ENCODE results near the gene RND3. TPM values are rescaled to one million over a fixed set of nuclear protein-coding genes. Genes with fewer than 3 reads are reported as not detected.

The RND3 gene
- total and polyA plus RNA-seq, 9 of the 15 experiments (the other 6 are each of a cell fraction or from before 2014, with no cell fraction given) = 0.22 to 0.64 (median 0.29) TPM; not detected in 4

DNA sequence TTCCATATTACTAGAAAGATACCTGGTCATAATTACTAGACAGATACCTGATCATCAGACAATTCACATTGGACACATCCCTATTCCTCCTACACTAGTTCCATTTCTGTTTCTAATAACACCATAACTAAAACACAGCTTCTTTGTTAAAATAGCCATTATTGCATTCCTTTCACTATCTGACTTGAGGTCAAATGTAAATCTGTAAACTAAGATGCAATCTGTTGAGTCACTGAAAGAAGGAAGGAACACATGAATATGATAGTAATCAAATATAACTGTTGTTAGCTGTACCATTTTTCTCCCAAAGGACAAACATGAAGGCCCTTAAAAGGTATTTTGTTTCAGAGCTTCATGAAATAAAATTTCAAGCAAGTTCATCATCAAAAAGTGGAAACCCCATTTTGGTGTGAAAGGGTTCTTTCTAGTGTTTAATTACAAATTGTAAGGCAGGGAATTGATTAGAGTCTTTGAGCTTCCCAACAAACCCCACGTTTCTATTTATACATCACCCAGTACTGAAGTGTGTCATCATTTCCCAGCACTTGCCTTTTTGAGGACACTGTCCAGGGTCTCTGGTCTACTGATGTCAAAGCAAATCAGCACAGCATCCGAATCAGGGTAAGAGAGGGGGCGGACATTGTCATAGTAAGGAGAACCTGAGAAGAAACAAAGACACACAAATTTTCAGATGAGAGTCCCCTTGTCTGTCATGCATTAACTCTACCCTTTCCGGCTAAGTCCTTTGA is 13.0 kb downstream of the RND3 start:
- FAIRE-seq = no peak
- TF ChIP-seq FOSL1 (tag; conservative IDR thresholded peaks at IDR 0.05) = no peak
- TF ChIP-seq TRIM24 (IDR thresholded peaks at IDR 0.05) = no peak
- TF ChIP-seq, protein P1, sequence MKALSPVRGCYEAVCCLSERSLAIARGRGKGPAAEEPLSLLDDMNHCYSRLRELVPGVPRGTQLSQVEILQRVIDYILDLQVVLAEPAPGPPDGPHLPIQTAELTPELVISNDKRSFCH (CRISPR knock-in tag; IDR thresholded peaks at IDR 0.05) = no peak
- TF ChIP-seq, protein P1 (tag; IDR thresholded peaks at IDR 0.05) = no peak
- no peak for TF ChIP-seq EP400 (IDR thresholded peaks at IDR 0.05)
- no peak for TF ChIP-seq FOXJ3 (CRISPR knock-in tag; IDR thresholded peaks at IDR 0.05)
- no peak for TF ChIP-seq NFIX (CRISPR knock-in tag; IDR thresholded peaks at IDR 0.05; ENCODE audit: low read depth)
- no peak for TF ChIP-seq TEAD1 (CRISPR knock-in tag; IDR thresholded peaks at IDR 0.05)
- TF ChIP-seq SNRNP70 (optimal IDR thresholded peaks at IDR 0.05; ENCODE audit: low read depth, low read length) = no peak
- no peak for TF ChIP-seq MTF1 (CRISPR knock-in tag; IDR thresholded peaks at IDR 0.05; ENCODE audit: borderline replicate concordance)
- TF ChIP-seq, protein P2, sequence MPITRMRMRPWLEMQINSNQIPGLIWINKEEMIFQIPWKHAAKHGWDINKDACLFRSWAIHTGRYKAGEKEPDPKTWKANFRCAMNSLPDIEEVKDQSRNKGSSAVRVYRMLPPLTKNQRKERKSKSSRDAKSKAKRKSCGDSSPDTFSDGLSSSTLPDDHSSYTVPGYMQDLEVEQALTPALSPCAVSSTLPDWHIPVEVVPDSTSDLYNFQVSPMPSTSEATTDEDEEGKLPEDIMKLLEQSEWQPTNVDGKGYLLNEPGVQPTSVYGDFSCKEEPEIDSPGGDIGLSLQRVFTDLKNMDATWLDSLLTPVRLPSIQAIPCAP (CRISPR knock-in tag; IDR thresholded peaks at IDR 0.05; ENCODE audit: borderline replicate concordance) = no peak
- no peak for TF ChIP-seq DNMT1 (IDR thresholded peaks at IDR 0.05)
- TF ChIP-seq, protein P3, sequence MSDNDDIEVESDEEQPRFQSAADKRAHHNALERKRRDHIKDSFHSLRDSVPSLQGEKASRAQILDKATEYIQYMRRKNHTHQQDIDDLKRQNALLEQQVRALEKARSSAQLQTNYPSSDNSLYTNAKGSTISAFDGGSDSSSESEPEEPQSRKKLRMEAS (CRISPR knock-in tag; IDR thresholded peaks at IDR 0.05) = no peak

More for the DNA sequence above, 13.0 kb downstream of the RND3 start:
- Histone ChIP-seq H3K9me1 (ENCODE audit: control insufficient read depth, insufficient read depth, low read length) (no peaks in the 10 kb centered on the region), H4K20me1 (replicated peaks; ENCODE audit: control insufficient read depth, insufficient read depth, low read length) (no peaks in the 10 kb centered on the region), H3K27ac (ENCODE audit: extremely low read depth, low read depth, low read length) (no peak overlapping the region), H3K4me1 (replicated peaks in 1 of 2; ENCODE audit: control insufficient read depth in 2 of 2, insufficient read depth in 2 of 2, low read length in 2 of 2) (no peaks in the 10 kb centered on the region), H3K9ac (ENCODE audit: insufficient read depth in 1 of 2, low read depth in 2 of 2, low read length in 2 of 2) (no peak overlapping the region), H3K9me3 (replicated peaks; ENCODE audit: control insufficient read depth, insufficient read depth, low read depth, low read length) (no peaks in the 10 kb centered on the region), H3K27me3 (ENCODE audit: control insufficient read depth in 2 of 2, insufficient read depth in 2 of 2, low read length in 2 of 2) (no peaks in the 10 kb centered on the region), H3K4me3 (no peak overlapping the region), H3K79me2 (ENCODE audit: control insufficient read depth, insufficient read depth, low read length) (no peaks in the 10 kb centered on the region), H2AFZ (ENCODE audit: low read depth, low read length) (no peak overlapping the region), H3K36me3 (ENCODE audit: control insufficient read depth, insufficient read depth, low read length) (no peaks in the 10 kb centered on the region), H3K4me2 (ENCODE audit: insufficient read depth, low read length) (no peak overlapping the region)
- intact Hi-C loops (cut with micrococcal nuclease) (no loop called here), in situ Hi-C loops (cut with MboI) (loop anchor here (25.0 kb wide), 1 partner anchor 862 kb away; no protein-coding TSS in a partner anchor)
- ChIA-PET POLR2A (no interaction called here), CTCF (ENCODE audit: low intra/inter-chr PET ratio) (no interaction called here)
- ATAC-seq = no peak
- BruUV-seq (replicated peaks) = no TSS peak
- DNase-seq (ENCODE audit: extremely low read depth in 1 of 4, low spot score in 3 of 4) = no peak
- 0% methylated on average over 4 of the region's 4 CpGs for WGBS (ENCODE audit: insufficient coverage, low coverage, missing lambda C conversion rate)
